ENCODE results near the gene TMEM129. TPM values are rescaled to one million over a fixed set of nuclear protein-coding genes. Genes with fewer than 3 reads are reported as not detected.
A peak's percentile ranks its signal among the peaks of the same experiment; 100 is the strongest.

The TMEM129 gene
- total and polyA plus RNA-seq, 2 donors, result 18.5 to 64.8 TPM

- H3K4me1 ChIP-seq (ENCODE audit: insufficient read depth), result no peaks in the 10 kb centered on the region
- no peak for DNase-seq (ENCODE audit: extremely low spot score)
- 70% methylated on average over 18 of the region's 18 CpGs for WGBS
- H3K27ac ChIP-seq (ENCODE audit: low read depth), result no peak overlapping the region
- H3K36me3 ChIP-seq (ENCODE audit: insufficient read depth), result no peaks in the 10 kb centered on the region
- H3K4me3 ChIP-seq (ENCODE audit: low read depth, low read length), result no peak overlapping the region
These were observed 6.3 kb upstream of the TMEM129 start for GRCh38 chr4:1727117-1728031.

- Histone ChIP-seq H3K36me3 (ENCODE audit: insufficient read depth) (no peaks in the 10 kb centered on the region), H3K4me1 (ENCODE audit: insufficient read depth) (no peaks in the 10 kb centered on the region), H3K4me3 (ENCODE audit: low read depth, low read length) (no peak overlapping the region), H3K27ac (ENCODE audit: low read depth) (no peak overlapping the region)
- WGBS, result 60% methylated on average over 17 of the region's 17 CpGs
- DNase-seq (ENCODE audit: extremely low spot score), result peak; percentile 65
These were observed 5.2 kb upstream of the TMEM129 start for GRCh38 chr4:1726146-1726934.

GRCh38 chr4:1725521-1725920 lies 4.4 kb upstream of the TMEM129 start:
- H3K4me1 ChIP-seq (ENCODE audit: insufficient read depth), result no peaks in the 10 kb centered on the region
- no peaks in the 10 kb centered on the region for H3K36me3 ChIP-seq (ENCODE audit: insufficient read depth)
- no peak overlapping the region for H3K4me3 ChIP-seq (ENCODE audit: low read depth, low read length)
- no peak for DNase-seq (ENCODE audit: extremely low spot score)
- 96% methylated on average over 10 of the region's 10 CpGs for WGBS
- H3K27ac ChIP-seq (ENCODE audit: low read depth), result no peak overlapping the region

GRCh38 chr4:1723131-1723801 lies 2.1 kb upstream of the TMEM129 start:
- 76% methylated on average over 12 of the region's 12 CpGs for WGBS
- no peak overlapping the region for H3K4me3 ChIP-seq (ENCODE audit: low read depth, low read length)
- H3K36me3 ChIP-seq (ENCODE audit: insufficient read depth), result no peaks in the 10 kb centered on the region
- H3K27ac ChIP-seq (ENCODE audit: low read depth), result no peak overlapping the region
- peaks cover 5% of the 10 kb centered on the region for H3K4me1 ChIP-seq (ENCODE audit: insufficient read depth)
- no peak for DNase-seq (ENCODE audit: extremely low spot score)

- Histone ChIP-seq H3K27ac (ENCODE audit: low read depth) (no peak overlapping the region), H3K36me3 (ENCODE audit: insufficient read depth) (no peaks in the 10 kb centered on the region), H3K4me1 (ENCODE audit: insufficient read depth) (peaks cover 5% of the 10 kb centered on the region), H3K4me3 (ENCODE audit: low read depth, low read length) (no peak overlapping the region)
- no peak for DNase-seq (ENCODE audit: extremely low spot score)
- WGBS, result 52% methylated on average over 18 of the region's 18 CpGs
These were observed 1.5 kb upstream of the TMEM129 start for GRCh38 chr4:1722551-1723118.

GRCh38 chr4:1721666-1722550 lies 785 bp upstream of the TMEM129 start:
- 4% methylated on average over 61 of the region's 61 CpGs for WGBS
- Histone ChIP-seq H3K4me1 (ENCODE audit: insufficient read depth) (peaks cover 5% of the 10 kb centered on the region), H3K36me3 (ENCODE audit: insufficient read depth) (no peaks in the 10 kb centered on the region), H3K27ac (ENCODE audit: low read depth) (no peak overlapping the region), H3K4me3 (ENCODE audit: low read depth, low read length) (peak overlapping the region; percentile 56)
- DNase-seq (ENCODE audit: extremely low spot score), result no peak

GRCh38 chr4:1720163-1720983 lies 750 bp downstream of the TMEM129 start:
- no peak for DNase-seq (ENCODE audit: extremely low spot score)
- H3K4me1 ChIP-seq (ENCODE audit: insufficient read depth), result peaks cover 5% of the 10 kb centered on the region
- H3K4me3 ChIP-seq (ENCODE audit: low read depth, low read length), result peak overlapping the region; percentile 56
- under 1% methylated on average over 79 of the region's 79 CpGs for WGBS
- H3K36me3 ChIP-seq (ENCODE audit: insufficient read depth), result no peaks in the 10 kb centered on the region
- peak overlapping the region; percentile 81 for H3K27ac ChIP-seq (ENCODE audit: low read depth)

GRCh38 chr4:1718095-1718850 lies 2.9 kb downstream of the TMEM129 start:
- no peak for DNase-seq (ENCODE audit: extremely low spot score)
- 84% methylated on average over 31 of the region's 31 CpGs for WGBS
- Histone ChIP-seq H3K4me1 (ENCODE audit: insufficient read depth) (peaks cover 5% of the 10 kb centered on the region), H3K4me3 (ENCODE audit: low read depth, low read length) (no peak overlapping the region), H3K27ac (ENCODE audit: low read depth) (no peak overlapping the region), H3K36me3 (ENCODE audit: insufficient read depth) (no peaks in the 10 kb centered on the region)

- no peak overlapping the region for H3K4me3 ChIP-seq (ENCODE audit: low read depth, low read length)
- H3K27ac ChIP-seq (ENCODE audit: low read depth), result no peak overlapping the region
- H3K36me3 ChIP-seq (ENCODE audit: insufficient read depth), result no peaks in the 10 kb centered on the region
- H3K4me1 ChIP-seq (ENCODE audit: insufficient read depth), result peaks cover 5% of the 10 kb centered on the region
- 92% methylated on average over 32 of the region's 32 CpGs for WGBS
- no peak for DNase-seq (ENCODE audit: extremely low spot score)
These were observed 3.7 kb downstream of the TMEM129 start for GRCh38 chr4:1717129-1718094.

GRCh38 chr4:1716065-1716945 lies 4.8 kb downstream of the TMEM129 start:
- 81% methylated on average over 15 of the region's 15 CpGs for WGBS
- DNase-seq (ENCODE audit: extremely low spot score), result no peak
- peaks cover 5% of the 10 kb centered on the region for H3K4me1 ChIP-seq (ENCODE audit: insufficient read depth)
- no peaks in the 10 kb centered on the region for H3K36me3 ChIP-seq (ENCODE audit: insufficient read depth)
- H3K4me3 ChIP-seq (ENCODE audit: low read depth, low read length), result no peak overlapping the region
- no peak overlapping the region for H3K27ac ChIP-seq (ENCODE audit: low read depth)
